Astrocyte (in vitro differentiated cells and primary cell): ENCODE data around the gene GAS6. TPM values are rescaled to one million over a fixed set of nuclear protein-coding genes. Genes with fewer than 3 reads are reported as not detected.

Experiments
- DNase-seq: peaks from one replicate; pipeline ENCODE4 v3.0.0-alpha.2; 2010; ENCODE audit warnings: low read depth
- FAIRE-seq: peaks from 2 replicates; lab custom pipeline; 2011; peaks lifted over from hg19 to GRCh38; lab: Jason Lieb, UNC
- H2AFZ ChIP-seq: 2 replicates; pipeline ENCODE4 v1.6.0; 2012; ENCODE audit warnings: low read depth, low read length, inconsistent platforms
- H3K27ac ChIP-seq: 2 replicates; pipeline ENCODE4 v1.5.1; 2011; ENCODE audit warnings: low read depth, low read length, inconsistent platforms
- H3K27me3 ChIP-seq: 2 replicates; pipeline ENCODE4 v1.6.0; 2011; ENCODE audit warnings: low read length, inconsistent platforms; ENCODE audit not compliant: insufficient read depth
- H3K36me3 ChIP-seq: 2 replicates; pipeline ENCODE4 v1.5.1; 2011; ENCODE audit warnings: low read length, inconsistent platforms; ENCODE audit not compliant: insufficient read depth
- H3K4me1 ChIP-seq: 2 replicates; pipeline ENCODE4 v1.5.1; 2011; ENCODE audit warnings: low read length, inconsistent platforms; ENCODE audit not compliant: insufficient read depth
- H3K4me2 ChIP-seq: 2 replicates; pipeline ENCODE4 v1.6.0; 2012; ENCODE audit warnings: low read length, inconsistent platforms
- H3K4me3 ChIP-seq: 2 replicates; pipeline ENCODE4 v1.5.1; 2011; ENCODE audit warnings: low read depth, mild to moderate bottlenecking, low read length, inconsistent platforms; ENCODE audit not compliant: insufficient read depth
- H3K79me2 ChIP-seq: 2 replicates; pipeline ENCODE4 v1.6.0; 2012; ENCODE audit warnings: mild to moderate bottlenecking, low read length, inconsistent platforms; ENCODE audit not compliant: insufficient read depth
- H3K9ac ChIP-seq: 2 replicates; pipeline ENCODE4 v1.6.0; 2012; ENCODE audit warnings: mild to moderate bottlenecking, low read length, inconsistent platforms
- H3K9me3 ChIP-seq: 2 replicates; pipeline ENCODE4 v1.5.1; 2012; ENCODE audit warnings: low read depth, mild to moderate bottlenecking, low read length, inconsistent platforms; ENCODE audit not compliant: insufficient read depth
- H4K20me1 ChIP-seq: 2 replicates; pipeline ENCODE4 v1.6.0; 2012; ENCODE audit warnings: low read length, inconsistent platforms; ENCODE audit not compliant: insufficient read depth
- H3K27ac Mint-ChIP-seq: one replicate; pipeline ENCODE4 v1.8.0; 2021; ENCODE audit warnings: mild to moderate bottlenecking, mixed read lengths; ENCODE audit not compliant: unreplicated experiment
- H3K27me3 Mint-ChIP-seq: one replicate; pipeline ENCODE4 v1.8.0; 2021; ENCODE audit warnings: low read depth, mixed read lengths; ENCODE audit not compliant: unreplicated experiment
- H3K36me3 Mint-ChIP-seq: one replicate; pipeline ENCODE4 v1.8.0; 2021; ENCODE audit warnings: low read depth, mixed read lengths; ENCODE audit not compliant: unreplicated experiment
- H3K4me1 Mint-ChIP-seq: one replicate; pipeline ENCODE4 v1.8.0; 2021; ENCODE audit warnings: low read depth, mixed read lengths; ENCODE audit not compliant: unreplicated experiment
- H3K4me3 Mint-ChIP-seq: one replicate; pipeline ENCODE4 v1.8.0; 2021; ENCODE audit warnings: mild to moderate bottlenecking, moderate library complexity, mixed read lengths; ENCODE audit not compliant: unreplicated experiment
- H3K9me3 Mint-ChIP-seq: one replicate; pipeline ENCODE4 v1.8.0; 2021; ENCODE audit warnings: mild to moderate bottlenecking, mixed read lengths; ENCODE audit not compliant: unreplicated experiment
- EZH2 ChIP-seq: IDR thresholded peaks from 2 replicates; pipeline ENCODE4 v1.6.1; 2012; ENCODE audit warnings: mild to moderate bottlenecking, low read length, inconsistent platforms; ENCODE audit not compliant: insufficient read depth
- total RNA-seq: library from RNA; stranded (reverse); gene quantifications from 2 replicates; pipeline ENCODE4 v1.2.1, GENCODE V29; 2021
- TF ChIP-seq, protein P1 (sequence below): IDR thresholded peaks from 2 replicates; pipeline ENCODE4 v1.5.1; 2011; ENCODE audit warnings: low read depth, mild to moderate bottlenecking, inconsistent platforms, low read length, moderate library complexity; ENCODE audit not compliant: insufficient read depth

The GAS6 gene
- total RNA-seq, 1 donor from 2014 or later = 287 TPM

DNA sequence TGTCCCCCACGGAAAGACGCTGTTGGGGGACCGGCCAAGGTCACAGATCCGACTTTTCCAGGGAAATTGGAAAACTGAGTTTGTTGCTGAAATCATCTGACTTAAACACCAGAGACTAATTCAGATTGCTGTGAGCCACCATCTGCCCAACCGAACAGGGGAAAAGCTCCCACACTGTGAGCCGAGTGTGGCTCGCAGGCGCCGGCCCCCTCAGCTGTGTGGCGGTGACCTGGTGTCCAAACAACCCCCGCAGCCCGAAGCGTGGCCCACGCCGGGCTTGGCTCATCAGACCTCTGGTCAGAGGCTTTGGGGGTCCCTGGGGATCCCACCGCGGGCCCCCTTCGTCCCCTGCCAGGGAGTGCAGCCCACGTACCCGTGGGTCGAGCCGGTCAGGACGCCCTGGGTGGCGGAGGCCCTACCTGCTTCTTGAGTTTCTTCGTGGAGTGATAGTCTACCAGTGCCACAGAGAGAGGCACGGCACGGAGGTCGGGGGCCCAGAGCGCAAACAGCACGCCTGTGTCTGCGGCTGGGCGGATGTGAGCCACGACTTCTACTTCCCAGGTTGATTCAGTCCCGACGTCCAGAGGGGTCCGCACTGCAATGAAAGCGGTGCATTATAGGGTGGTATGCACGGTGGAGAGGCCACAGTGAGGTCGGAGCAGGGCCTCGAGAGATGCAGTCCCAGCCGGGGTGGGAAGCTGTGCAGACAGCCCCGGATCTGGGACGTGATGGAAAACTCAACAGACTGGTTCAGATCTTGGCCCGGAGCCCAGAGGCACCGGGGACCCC, 40.7 kb downstream of the GAS6 start:
- TF ChIP-seq EZH2 = no peak
- TF ChIP-seq, protein P1, sequence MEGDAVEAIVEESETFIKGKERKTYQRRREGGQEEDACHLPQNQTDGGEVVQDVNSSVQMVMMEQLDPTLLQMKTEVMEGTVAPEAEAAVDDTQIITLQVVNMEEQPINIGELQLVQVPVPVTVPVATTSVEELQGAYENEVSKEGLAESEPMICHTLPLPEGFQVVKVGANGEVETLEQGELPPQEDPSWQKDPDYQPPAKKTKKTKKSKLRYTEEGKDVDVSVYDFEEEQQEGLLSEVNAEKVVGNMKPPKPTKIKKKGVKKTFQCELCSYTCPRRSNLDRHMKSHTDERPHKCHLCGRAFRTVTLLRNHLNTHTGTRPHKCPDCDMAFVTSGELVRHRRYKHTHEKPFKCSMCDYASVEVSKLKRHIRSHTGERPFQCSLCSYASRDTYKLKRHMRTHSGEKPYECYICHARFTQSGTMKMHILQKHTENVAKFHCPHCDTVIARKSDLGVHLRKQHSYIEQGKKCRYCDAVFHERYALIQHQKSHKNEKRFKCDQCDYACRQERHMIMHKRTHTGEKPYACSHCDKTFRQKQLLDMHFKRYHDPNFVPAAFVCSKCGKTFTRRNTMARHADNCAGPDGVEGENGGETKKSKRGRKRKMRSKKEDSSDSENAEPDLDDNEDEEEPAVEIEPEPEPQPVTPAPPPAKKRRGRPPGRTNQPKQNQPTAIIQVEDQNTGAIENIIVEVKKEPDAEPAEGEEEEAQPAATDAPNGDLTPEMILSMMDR = no peak
- Histone ChIP-seq H3K4me2 (no peak overlapping the region), H3K4me1 (peaks cover 27% of the 10 kb centered on the region), H3K27me3 (no peaks in the 10 kb centered on the region), H3K9me3 (no peaks in the 10 kb centered on the region), H3K27ac (no peak overlapping the region), H3K36me3 (no peaks in the 10 kb centered on the region), H2AFZ (no peak overlapping the region), H3K4me3 (no peak overlapping the region), H3K9ac (no peak overlapping the region), H4K20me1 (no peaks in the 10 kb centered on the region), H3K79me2 (no peaks in the 10 kb centered on the region)
- FAIRE-seq (no peak), DNase-seq (no peak)
- H3K36me3 Mint-ChIP-seq = peaks cover 28% of the 10 kb centered on the region
- peaks cover 9% of the 10 kb centered on the region for H3K4me1 Mint-ChIP-seq
- peak overlapping the region; percentile 69 for H3K27ac Mint-ChIP-seq
- H3K27me3 Mint-ChIP-seq = no peaks in the 10 kb centered on the region
- no peak overlapping the region for H3K4me3 Mint-ChIP-seq
- no peaks in the 10 kb centered on the region for H3K9me3 Mint-ChIP-seq

DNA sequence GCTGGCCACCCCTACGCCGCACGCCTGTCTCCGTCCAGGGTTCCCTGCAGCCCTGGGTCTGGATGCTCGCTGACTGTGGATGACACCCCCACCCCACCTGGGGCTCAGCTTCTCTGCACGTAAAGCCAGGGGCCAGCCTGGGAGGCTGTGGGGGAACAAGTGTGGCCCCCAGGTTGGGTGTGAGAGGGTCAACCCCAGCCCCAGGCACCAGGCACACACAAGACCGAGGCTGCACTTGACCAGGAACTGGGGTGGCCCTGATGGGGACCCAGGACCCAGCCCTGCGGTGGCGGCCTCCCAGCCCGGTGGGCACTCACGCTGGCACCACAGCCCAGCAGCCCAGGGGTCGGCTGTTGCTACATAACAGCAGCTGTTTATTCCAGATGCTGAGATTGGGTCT, 41.6 kb downstream of the GAS6 start:
- Histone ChIP-seq H3K36me3 (no peaks in the 10 kb centered on the region), H3K9ac (peak overlapping the region; percentile 68)
- peaks cover 27% of the 10 kb centered on the region for H3K36me3 Mint-ChIP-seq

More for the DNA sequence above, 41.6 kb downstream of the GAS6 start:
- Histone ChIP-seq H3K4me2 (peak overlapping the region; percentile 72), H2AFZ (no peak overlapping the region), H3K9me3 (no peaks in the 10 kb centered on the region), H3K4me3 (no peak overlapping the region), H4K20me1 (no peaks in the 10 kb centered on the region), H3K27me3 (no peaks in the 10 kb centered on the region), H3K4me1 (peaks cover 27% of the 10 kb centered on the region), H3K79me2 (no peaks in the 10 kb centered on the region), H3K27ac (no peak overlapping the region)
- Mint-ChIP-seq H3K4me1 (peaks cover 11% of the 10 kb centered on the region), H3K4me3 (no peak overlapping the region), H3K9me3 (no peaks in the 10 kb centered on the region), H3K27me3 (no peaks in the 10 kb centered on the region), H3K27ac (no peak overlapping the region)
- TF ChIP-seq, protein P1 = no peak
- no peak for TF ChIP-seq EZH2
- DNase-seq = no peak
- FAIRE-seq = no peak
